Astrocyte (in vitro differentiated cells and primary cell): Measurements from ENCODE around the gene L3MBTL4. TPM values are rescaled to one million over a fixed set of nuclear protein-coding genes. Genes with fewer than 3 reads are reported as not detected.

Experiments used
- DNase-seq: peaks from one replicate; pipeline ENCODE4 v3.0.0-alpha.2; 2010; ENCODE audit warnings: low read depth
- FAIRE-seq: peaks from 2 replicates; lab custom pipeline; 2011; peaks lifted over from hg19 to GRCh38; lab: Jason Lieb, UNC
- H2AFZ ChIP-seq: 2 replicates; pipeline ENCODE4 v1.6.0; 2012; ENCODE audit warnings: low read depth, low read length, inconsistent platforms
- H3K27ac ChIP-seq: 2 replicates; pipeline ENCODE4 v1.5.1; 2011; ENCODE audit warnings: low read depth, low read length, inconsistent platforms
- H3K27me3 ChIP-seq: 2 replicates; pipeline ENCODE4 v1.6.0; 2011; ENCODE audit warnings: low read length, inconsistent platforms; ENCODE audit not compliant: insufficient read depth
- H3K36me3 ChIP-seq: 2 replicates; pipeline ENCODE4 v1.5.1; 2011; ENCODE audit warnings: low read length, inconsistent platforms; ENCODE audit not compliant: insufficient read depth
- H3K4me1 ChIP-seq: 2 replicates; pipeline ENCODE4 v1.5.1; 2011; ENCODE audit warnings: low read length, inconsistent platforms; ENCODE audit not compliant: insufficient read depth
- H3K4me2 ChIP-seq: 2 replicates; pipeline ENCODE4 v1.6.0; 2012; ENCODE audit warnings: low read length, inconsistent platforms
- H3K4me3 ChIP-seq: 2 replicates; pipeline ENCODE4 v1.5.1; 2011; ENCODE audit warnings: low read depth, mild to moderate bottlenecking, low read length, inconsistent platforms; ENCODE audit not compliant: insufficient read depth
- H3K79me2 ChIP-seq: 2 replicates; pipeline ENCODE4 v1.6.0; 2012; ENCODE audit warnings: mild to moderate bottlenecking, low read length, inconsistent platforms; ENCODE audit not compliant: insufficient read depth
- H3K9ac ChIP-seq: 2 replicates; pipeline ENCODE4 v1.6.0; 2012; ENCODE audit warnings: mild to moderate bottlenecking, low read length, inconsistent platforms
- H3K9me3 ChIP-seq: 2 replicates; pipeline ENCODE4 v1.5.1; 2012; ENCODE audit warnings: low read depth, mild to moderate bottlenecking, low read length, inconsistent platforms; ENCODE audit not compliant: insufficient read depth
- H4K20me1 ChIP-seq: 2 replicates; pipeline ENCODE4 v1.6.0; 2012; ENCODE audit warnings: low read length, inconsistent platforms; ENCODE audit not compliant: insufficient read depth
- H3K27ac Mint-ChIP-seq: one replicate; pipeline ENCODE4 v1.8.0; 2021; ENCODE audit warnings: mild to moderate bottlenecking, mixed read lengths; ENCODE audit not compliant: unreplicated experiment
- H3K27me3 Mint-ChIP-seq: one replicate; pipeline ENCODE4 v1.8.0; 2021; ENCODE audit warnings: low read depth, mixed read lengths; ENCODE audit not compliant: unreplicated experiment
- H3K36me3 Mint-ChIP-seq: one replicate; pipeline ENCODE4 v1.8.0; 2021; ENCODE audit warnings: low read depth, mixed read lengths; ENCODE audit not compliant: unreplicated experiment
- H3K4me1 Mint-ChIP-seq: one replicate; pipeline ENCODE4 v1.8.0; 2021; ENCODE audit warnings: low read depth, mixed read lengths; ENCODE audit not compliant: unreplicated experiment
- H3K4me3 Mint-ChIP-seq: one replicate; pipeline ENCODE4 v1.8.0; 2021; ENCODE audit warnings: mild to moderate bottlenecking, moderate library complexity, mixed read lengths; ENCODE audit not compliant: unreplicated experiment
- H3K9me3 Mint-ChIP-seq: one replicate; pipeline ENCODE4 v1.8.0; 2021; ENCODE audit warnings: mild to moderate bottlenecking, mixed read lengths; ENCODE audit not compliant: unreplicated experiment
- EZH2 ChIP-seq: IDR thresholded peaks from 2 replicates; pipeline ENCODE4 v1.6.1; 2012; ENCODE audit warnings: mild to moderate bottlenecking, low read length, inconsistent platforms; ENCODE audit not compliant: insufficient read depth
- total RNA-seq: library from RNA; stranded (reverse); gene quantifications from 2 replicates; pipeline ENCODE4 v1.2.1, GENCODE V29; 2021
- TF ChIP-seq, protein P1 (sequence below): IDR thresholded peaks from 2 replicates; pipeline ENCODE4 v1.5.1; 2011; ENCODE audit warnings: low read depth, mild to moderate bottlenecking, inconsistent platforms, low read length, moderate library complexity; ENCODE audit not compliant: insufficient read depth

L3MBTL4 gene
- total RNA-seq, 1 donor from 2014 or later, result 0.52 TPM

DNA sequence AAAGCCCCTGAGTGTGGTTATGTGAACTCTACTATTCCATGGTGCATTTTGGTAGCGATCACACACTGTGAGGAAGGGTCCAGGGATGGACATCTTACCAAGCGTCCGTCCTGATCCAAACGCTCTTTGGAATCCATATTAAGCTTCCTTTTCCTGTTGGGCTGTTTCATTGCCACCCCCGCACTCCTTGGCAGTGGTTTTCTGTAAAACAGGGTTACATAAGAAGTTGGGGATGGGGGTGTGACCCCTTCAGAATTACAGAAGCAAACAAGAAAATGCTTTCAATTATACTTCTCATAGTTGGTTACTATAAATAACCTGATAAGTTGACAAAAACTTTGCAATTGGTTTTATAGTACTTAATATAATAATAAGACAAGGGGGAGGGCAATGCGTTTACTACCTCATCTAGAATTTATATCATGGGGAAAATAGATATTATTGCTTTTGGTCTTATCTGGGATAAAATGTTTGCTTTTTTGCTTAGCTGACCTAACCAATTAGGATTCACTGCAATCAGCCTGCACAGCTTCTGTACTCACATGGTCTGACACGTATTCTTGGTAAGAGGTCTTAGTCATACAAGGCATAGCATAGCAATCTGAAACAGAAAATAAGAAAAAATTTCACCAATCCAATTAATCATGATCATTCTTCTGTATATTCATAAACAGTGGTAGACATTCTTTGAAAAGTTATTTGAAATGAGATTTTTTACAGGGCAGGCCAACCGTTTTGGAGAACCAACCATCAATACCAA lies 103.1 kb downstream of the L3MBTL4 start:
- Histone ChIP-seq H3K4me1 (no peaks in the 10 kb centered on the region), H3K27ac (no peak overlapping the region), H3K4me2 (no peak overlapping the region), H3K9ac (no peak overlapping the region), H3K9me3 (no peaks in the 10 kb centered on the region), H3K27me3 (no peaks in the 10 kb centered on the region), H3K79me2 (no peaks in the 10 kb centered on the region), H2AFZ (no peak overlapping the region), H4K20me1 (no peaks in the 10 kb centered on the region), H3K4me3 (no peak overlapping the region), H3K36me3 (no peaks in the 10 kb centered on the region)
- Mint-ChIP-seq H3K9me3 (no peaks in the 10 kb centered on the region), H3K4me1 (no peaks in the 10 kb centered on the region), H3K27me3 (no peaks in the 10 kb centered on the region), H3K4me3 (no peak overlapping the region), H3K36me3 (no peaks in the 10 kb centered on the region), H3K27ac (no peak overlapping the region)
- TF ChIP-seq, protein P1, sequence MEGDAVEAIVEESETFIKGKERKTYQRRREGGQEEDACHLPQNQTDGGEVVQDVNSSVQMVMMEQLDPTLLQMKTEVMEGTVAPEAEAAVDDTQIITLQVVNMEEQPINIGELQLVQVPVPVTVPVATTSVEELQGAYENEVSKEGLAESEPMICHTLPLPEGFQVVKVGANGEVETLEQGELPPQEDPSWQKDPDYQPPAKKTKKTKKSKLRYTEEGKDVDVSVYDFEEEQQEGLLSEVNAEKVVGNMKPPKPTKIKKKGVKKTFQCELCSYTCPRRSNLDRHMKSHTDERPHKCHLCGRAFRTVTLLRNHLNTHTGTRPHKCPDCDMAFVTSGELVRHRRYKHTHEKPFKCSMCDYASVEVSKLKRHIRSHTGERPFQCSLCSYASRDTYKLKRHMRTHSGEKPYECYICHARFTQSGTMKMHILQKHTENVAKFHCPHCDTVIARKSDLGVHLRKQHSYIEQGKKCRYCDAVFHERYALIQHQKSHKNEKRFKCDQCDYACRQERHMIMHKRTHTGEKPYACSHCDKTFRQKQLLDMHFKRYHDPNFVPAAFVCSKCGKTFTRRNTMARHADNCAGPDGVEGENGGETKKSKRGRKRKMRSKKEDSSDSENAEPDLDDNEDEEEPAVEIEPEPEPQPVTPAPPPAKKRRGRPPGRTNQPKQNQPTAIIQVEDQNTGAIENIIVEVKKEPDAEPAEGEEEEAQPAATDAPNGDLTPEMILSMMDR, result no peak
- no peak for TF ChIP-seq EZH2
- DNase-seq (no peak), FAIRE-seq (no peak)

DNA sequence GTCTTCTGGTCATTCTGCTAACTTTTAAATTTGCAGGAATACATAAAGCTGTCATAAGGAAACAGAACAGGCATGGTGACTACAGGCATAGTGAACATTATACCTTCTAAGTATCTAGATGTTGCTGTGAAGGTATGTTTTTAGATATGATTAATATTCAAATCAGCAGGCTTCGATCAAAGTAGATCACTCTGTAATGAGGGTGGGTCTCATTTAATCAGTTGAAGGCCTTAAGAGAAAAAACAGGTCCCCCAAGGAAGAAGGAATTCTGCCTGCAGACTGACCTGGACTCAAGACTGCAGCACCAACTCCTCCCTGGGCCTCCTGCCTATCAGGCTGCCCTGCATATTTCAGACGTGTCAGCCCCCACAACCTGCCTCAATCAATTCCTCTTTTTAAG lies 104.0 kb downstream of the L3MBTL4 start:
- H3K4me3 Mint-ChIP-seq, result no peak overlapping the region

DNA sequence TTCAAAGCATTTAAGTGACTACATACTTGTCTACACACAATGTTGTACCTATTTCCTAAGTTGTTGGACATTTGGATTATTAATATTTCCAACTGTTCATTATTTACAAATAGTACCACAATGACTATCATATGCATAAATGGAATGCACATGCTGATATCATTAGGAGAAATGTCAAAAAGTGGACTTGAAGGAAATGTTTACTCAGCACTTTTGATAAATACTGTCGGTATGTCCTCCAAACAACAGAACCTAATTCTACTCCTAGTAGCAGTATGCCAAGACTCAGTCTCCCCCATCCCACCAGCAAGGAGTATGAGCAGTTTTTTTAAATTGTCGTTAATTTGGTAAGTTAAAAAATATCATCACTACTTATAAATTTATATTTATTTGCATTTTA lies 116.8 kb downstream of the L3MBTL4 start:
- H3K4me1 Mint-ChIP-seq, result peaks cover 6% of the 10 kb centered on the region

More for the DNA sequence above, 104.0 kb downstream of the L3MBTL4 start:
- DNase-seq (no peak), FAIRE-seq (no peak)
- Mint-ChIP-seq H3K9me3 (no peaks in the 10 kb centered on the region), H3K4me1 (no peaks in the 10 kb centered on the region), H3K27me3 (no peaks in the 10 kb centered on the region), H3K36me3 (no peaks in the 10 kb centered on the region), H3K27ac (no peak overlapping the region)
- H3K36me3 ChIP-seq, result no peaks in the 10 kb centered on the region
- H2AFZ ChIP-seq, result no peak overlapping the region
- no peaks in the 10 kb centered on the region for H3K9me3 ChIP-seq
- H3K27me3 ChIP-seq, result no peaks in the 10 kb centered on the region
- H3K4me2 ChIP-seq, result no peak overlapping the region
- H3K9ac ChIP-seq, result no peak overlapping the region
- H3K79me2 ChIP-seq, result no peaks in the 10 kb centered on the region
- H3K4me1 ChIP-seq, result no peaks in the 10 kb centered on the region
- TF ChIP-seq EZH2, result no peak
- TF ChIP-seq, protein P1, result no peak
- H3K27ac ChIP-seq, result no peak overlapping the region
- H4K20me1 ChIP-seq, result no peaks in the 10 kb centered on the region
- no peak overlapping the region for H3K4me3 ChIP-seq

More for the DNA sequence above, 116.8 kb downstream of the L3MBTL4 start:
- Histone ChIP-seq H4K20me1 (no peaks in the 10 kb centered on the region), H3K79me2 (no peaks in the 10 kb centered on the region), H3K4me2 (no peak overlapping the region), H3K36me3 (no peaks in the 10 kb centered on the region), H3K27ac (no peak overlapping the region), H3K4me1 (no peaks in the 10 kb centered on the region), H2AFZ (no peak overlapping the region), H3K27me3 (no peaks in the 10 kb centered on the region), H3K9me3 (no peaks in the 10 kb centered on the region), H3K9ac (no peak overlapping the region), H3K4me3 (no peak overlapping the region)
- no peaks in the 10 kb centered on the region for H3K36me3 Mint-ChIP-seq
- H3K9me3 Mint-ChIP-seq, result no peaks in the 10 kb centered on the region
- FAIRE-seq (no peak), DNase-seq (no peak)
- H3K27ac Mint-ChIP-seq, result no peak overlapping the region
- H3K27me3 Mint-ChIP-seq, result peaks cover 4% of the 10 kb centered on the region
- TF ChIP-seq, protein P1, result no peak
- no peak for TF ChIP-seq EZH2
- no peak overlapping the region for H3K4me3 Mint-ChIP-seq
